Neural cell (in vitro differentiated cells): ENCODE results near the gene SLC27A5.

ENCODE experiments used
- EP300 ChIP-seq: fragments of 450-650 bp; conservative IDR thresholded peaks from 2 replicates; pipeline ENCODE4 v1.6.1; 2014; ENCODE audit warnings: antibody characterized with exemption, mild to moderate bottlenecking, moderate library complexity; ENCODE audit not compliant: poor library complexity, severe bottlenecking
- TF ChIP-seq, protein P1 (sequence below): fragments of 450-650 bp; IDR thresholded peaks from 2 replicates; pipeline ENCODE4 v1.5.1; 2014; ENCODE audit warnings: antibody characterized with exemption, mild to moderate bottlenecking, moderate library complexity; ENCODE audit not compliant: poor library complexity, severe bottlenecking

- TF ChIP-seq, protein P1, sequence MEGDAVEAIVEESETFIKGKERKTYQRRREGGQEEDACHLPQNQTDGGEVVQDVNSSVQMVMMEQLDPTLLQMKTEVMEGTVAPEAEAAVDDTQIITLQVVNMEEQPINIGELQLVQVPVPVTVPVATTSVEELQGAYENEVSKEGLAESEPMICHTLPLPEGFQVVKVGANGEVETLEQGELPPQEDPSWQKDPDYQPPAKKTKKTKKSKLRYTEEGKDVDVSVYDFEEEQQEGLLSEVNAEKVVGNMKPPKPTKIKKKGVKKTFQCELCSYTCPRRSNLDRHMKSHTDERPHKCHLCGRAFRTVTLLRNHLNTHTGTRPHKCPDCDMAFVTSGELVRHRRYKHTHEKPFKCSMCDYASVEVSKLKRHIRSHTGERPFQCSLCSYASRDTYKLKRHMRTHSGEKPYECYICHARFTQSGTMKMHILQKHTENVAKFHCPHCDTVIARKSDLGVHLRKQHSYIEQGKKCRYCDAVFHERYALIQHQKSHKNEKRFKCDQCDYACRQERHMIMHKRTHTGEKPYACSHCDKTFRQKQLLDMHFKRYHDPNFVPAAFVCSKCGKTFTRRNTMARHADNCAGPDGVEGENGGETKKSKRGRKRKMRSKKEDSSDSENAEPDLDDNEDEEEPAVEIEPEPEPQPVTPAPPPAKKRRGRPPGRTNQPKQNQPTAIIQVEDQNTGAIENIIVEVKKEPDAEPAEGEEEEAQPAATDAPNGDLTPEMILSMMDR = peak; percentile 49
- TF ChIP-seq EP300 = peak; percentile 45
Measured at GRCh38 chr19:58475714-58476497, 35.9 kb downstream of the SLC27A5 start, which contains the start of gene ZNF446.
